Duodenal mucosa (tissue), 2 donors: Measurements from ENCODE around the gene PDAP1.

ENCODE experiments used
- H3K27ac ChIP-seq: one replicate; pipeline ENCODE4 v1.7.0; 2013; ENCODE audit warnings: low read depth, low read length
- H3K27me3 ChIP-seq, 2 donors: one replicate each; pipeline ENCODE4 v1.7.0; 2013; ENCODE audit warnings: low read length in 2 of 2, control low read depth in 1 of 2; ENCODE audit not compliant: insufficient read depth in 2 of 2, control insufficient read depth in 1 of 2
- H3K36me3 ChIP-seq, 2 donors: one replicate each; pipeline ENCODE4 v1.7.0; 2013; ENCODE audit warnings: low read length in 2 of 2, control low read depth in 1 of 2; ENCODE audit not compliant: insufficient read depth in 2 of 2, control insufficient read depth in 1 of 2
- H3K4me1 ChIP-seq, 2 donors: one replicate each; pipeline ENCODE4 v1.7.0; 2013; ENCODE audit warnings: low read length in 2 of 2, control low read depth in 1 of 2; ENCODE audit not compliant: insufficient read depth in 2 of 2, control insufficient read depth in 1 of 2
- H3K4me3 ChIP-seq, 2 donors: one replicate each; pipeline ENCODE4 v1.7.0; 2013; ENCODE audit warnings: low read length in 2 of 2, low read depth in 1 of 2
- H3K9ac ChIP-seq, 2 donors: one replicate each; pipeline ENCODE4 v1.7.0; 2013; ENCODE audit warnings: low read length in 2 of 2, low read depth in 1 of 2
- H3K9me3 ChIP-seq, 2 donors: one replicate each; pipeline ENCODE4 v1.7.0; 2013; ENCODE audit warnings: low read length in 2 of 2, control low read depth in 1 of 2; ENCODE audit not compliant: control insufficient read depth in 1 of 2

PDAP1 gene

DNA sequence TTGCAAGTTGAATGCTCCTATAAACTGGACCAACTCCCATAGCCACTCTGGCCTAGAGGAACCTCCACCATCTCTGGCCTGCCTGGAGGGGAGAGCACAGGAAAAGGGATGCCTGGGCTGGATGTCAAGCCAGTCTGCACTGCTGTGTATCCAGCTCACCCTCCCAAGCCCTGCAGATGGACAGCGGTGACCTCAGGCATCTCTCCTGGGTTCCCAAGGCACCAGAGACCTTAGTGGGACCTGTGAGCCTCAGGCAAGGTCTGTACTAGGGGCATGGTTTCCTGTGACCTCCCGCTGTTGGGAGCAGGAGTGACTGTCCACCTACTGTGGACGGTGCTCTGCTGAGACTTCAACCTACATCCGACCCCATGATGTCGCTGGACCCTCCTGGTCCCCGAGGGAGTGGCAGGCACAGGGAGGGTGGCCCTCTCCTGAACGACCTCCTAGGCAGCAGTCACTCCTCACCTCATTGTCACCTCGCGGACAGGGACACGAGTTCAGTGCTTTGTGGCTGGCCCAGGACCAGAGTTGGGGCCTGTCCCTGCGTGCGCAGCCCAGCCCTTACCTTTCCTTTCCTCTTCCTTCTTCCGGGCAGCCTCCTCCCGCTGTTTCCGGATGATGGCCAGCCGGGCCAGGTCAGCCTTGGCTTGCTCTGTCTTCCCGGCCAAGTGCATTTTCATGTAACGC is 11.0 kb downstream of the PDAP1 start:
- no peaks in the 10 kb centered on the region for H3K9me3 ChIP-seq
- peaks cover 8 to 11% of the 10 kb centered on the region in 2 donors for H3K4me1 ChIP-seq
- H3K27ac ChIP-seq: no peak overlapping the region
- H3K4me3 ChIP-seq: no peak overlapping the region
- H3K36me3 ChIP-seq: peaks cover 52 to 83% of the 10 kb centered on the region in 2 donors
- H3K9ac ChIP-seq: no peak overlapping the region
- H3K27me3 ChIP-seq: no peaks in the 10 kb centered on the region

DNA sequence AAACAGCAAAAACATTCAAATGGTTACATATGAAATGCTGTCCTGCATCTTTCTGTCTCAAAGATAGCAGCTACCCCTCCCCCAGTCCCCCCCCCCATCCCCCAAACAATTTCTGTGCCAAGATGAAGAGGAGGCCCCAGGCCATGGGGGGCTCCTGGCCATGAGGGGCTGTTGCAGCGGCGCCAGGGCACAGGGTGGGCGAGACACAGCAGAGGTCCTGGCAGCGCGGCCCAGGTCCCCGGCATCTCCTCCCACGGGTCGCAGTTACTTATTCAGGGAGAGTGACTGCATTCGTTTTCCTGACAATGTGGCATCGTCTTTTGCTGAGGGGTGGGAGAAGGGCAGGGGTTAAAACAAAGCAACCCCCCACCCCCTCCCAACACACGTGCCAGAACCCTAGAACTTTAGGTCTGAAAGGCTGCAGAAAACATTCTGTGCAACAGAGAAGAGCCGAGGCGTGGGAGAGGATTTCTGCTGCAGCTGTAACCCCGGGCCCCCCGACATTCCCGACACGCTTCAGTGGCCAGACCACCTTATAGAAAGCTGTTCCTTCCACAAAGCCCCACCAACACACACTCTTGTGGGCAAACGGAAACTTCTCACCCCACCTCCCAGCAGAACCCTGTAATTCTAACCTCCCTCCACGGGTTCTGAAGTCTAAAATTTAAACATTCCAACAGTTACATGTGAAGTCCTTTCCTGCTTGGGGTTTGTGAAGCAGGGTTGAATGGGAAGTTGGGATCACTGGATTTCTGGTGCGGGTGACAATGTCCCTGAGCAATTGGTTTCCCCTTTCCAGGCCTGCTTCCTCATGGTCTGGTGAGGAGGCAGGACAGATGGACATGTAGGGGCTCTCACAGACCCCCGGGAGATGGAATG is 11.7 kb downstream of the PDAP1 start:
- H3K27ac ChIP-seq: no peak overlapping the region
- H3K27me3 ChIP-seq: no peaks in the 10 kb centered on the region
- H3K36me3 ChIP-seq: peaks cover 52 to 80% of the 10 kb centered on the region in 2 donors
- H3K9ac ChIP-seq: no peak overlapping the region
- H3K9me3 ChIP-seq: no peaks in the 10 kb centered on the region
- H3K4me3 ChIP-seq: no peak overlapping the region
- H3K4me1 ChIP-seq: peaks cover 15 to 18% of the 10 kb centered on the region in 2 donors

DNA sequence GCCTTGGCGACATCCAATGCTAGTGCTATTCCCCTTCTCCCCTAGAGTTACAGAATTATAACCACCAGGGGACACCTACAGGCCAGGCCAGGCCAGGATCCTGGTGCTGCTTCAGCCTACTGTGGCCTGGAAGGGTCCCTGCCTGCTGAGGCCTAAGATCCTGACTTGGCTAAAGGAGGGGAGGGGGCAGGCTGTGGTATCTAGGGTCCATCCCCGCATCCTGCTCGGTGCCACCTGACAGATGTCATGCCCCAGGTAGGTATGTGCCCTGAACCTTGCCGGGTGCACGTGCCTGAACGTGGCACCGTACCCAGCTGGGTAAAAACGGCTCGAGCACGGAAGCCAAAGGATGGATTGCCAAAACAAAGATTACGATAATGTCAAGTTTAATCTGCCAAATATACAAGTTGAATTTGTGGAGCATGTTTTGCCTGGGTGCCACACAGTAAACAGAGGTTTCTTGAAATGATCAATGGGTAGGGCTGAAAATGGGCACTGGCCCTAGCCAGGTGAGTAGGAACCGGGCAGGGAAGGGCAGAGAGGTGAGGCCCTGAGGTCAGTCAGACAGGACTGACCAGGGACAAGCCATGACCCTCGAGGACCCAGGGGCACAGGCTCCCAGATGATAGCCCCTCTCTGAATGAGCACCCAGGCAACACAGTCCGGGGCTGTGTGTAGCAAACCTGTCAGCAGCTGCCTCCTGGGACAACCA is 12.6 kb downstream of the PDAP1 start:
- H3K27me3 ChIP-seq: no peaks in the 10 kb centered on the region
- peaks cover 54 to 80% of the 10 kb centered on the region in 2 donors for H3K36me3 ChIP-seq
- H3K9me3 ChIP-seq: no peaks in the 10 kb centered on the region
- H3K4me1 ChIP-seq: peaks cover 15 to 18% of the 10 kb centered on the region in 2 donors
- H3K27ac ChIP-seq: no peak overlapping the region
- no peak overlapping the region for H3K4me3 ChIP-seq
- no peak overlapping the region for H3K9ac ChIP-seq

DNA sequence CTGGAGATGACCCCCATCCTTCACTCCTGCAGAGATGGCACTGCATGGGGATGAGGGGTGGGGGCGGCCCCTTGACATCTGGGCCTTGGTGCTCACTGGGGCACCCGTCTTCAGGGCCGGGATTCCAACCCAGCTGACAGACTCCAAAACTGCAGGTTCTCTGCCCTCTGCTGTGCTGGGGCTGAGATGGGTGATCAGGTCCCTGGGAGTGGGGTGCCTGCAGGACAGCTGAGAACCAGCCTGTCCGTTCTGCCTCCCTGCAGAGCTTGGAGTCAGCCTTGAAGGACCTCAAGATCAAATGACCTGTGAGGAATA is 14.3 kb downstream of the PDAP1 start:
- peaks cover 47 to 80% of the 10 kb centered on the region in 2 donors for H3K36me3 ChIP-seq

DNA sequence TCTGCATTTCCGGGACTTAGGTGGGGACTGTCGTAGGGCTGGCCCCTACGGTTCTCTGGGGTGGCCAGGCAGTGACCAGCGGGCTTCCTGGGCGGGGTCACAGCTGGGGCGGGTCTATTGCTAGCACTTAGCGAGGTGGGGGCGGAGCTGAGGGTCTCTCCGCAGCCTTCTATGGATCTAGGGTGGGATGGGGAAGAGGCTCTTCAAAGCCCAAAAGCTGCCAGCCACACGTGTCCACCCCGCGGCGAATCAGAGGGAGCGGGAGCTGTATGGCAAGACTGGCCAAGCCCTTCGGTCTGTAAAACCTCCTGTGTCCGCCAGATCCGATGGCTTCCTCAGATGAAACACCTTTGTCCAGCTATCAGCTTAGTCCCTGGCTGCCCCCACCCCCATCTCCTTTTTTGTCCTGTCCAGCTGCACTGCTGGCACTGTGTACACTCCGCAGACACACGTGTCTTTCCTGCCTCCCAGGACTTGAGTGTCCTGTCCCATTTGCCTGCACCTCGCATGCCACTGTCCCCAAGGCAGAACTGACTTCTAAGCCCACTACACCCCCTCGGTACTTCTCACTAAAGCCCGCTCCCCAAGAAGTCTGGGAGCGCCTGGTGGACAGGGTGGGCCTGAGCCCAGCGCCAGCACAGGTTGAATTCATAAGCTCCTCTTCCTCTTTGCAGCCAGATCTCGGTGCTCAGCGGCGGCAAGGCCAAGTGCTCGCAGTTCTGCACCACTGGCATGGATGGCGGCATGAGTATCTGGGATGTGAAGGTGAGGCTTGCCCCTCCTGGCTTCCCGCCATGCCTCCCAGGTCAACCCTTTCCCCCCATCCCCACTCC is 14.8 kb downstream of the PDAP1 start:
- no peaks in the 10 kb centered on the region for H3K9me3 ChIP-seq
- H3K27ac ChIP-seq: no peak overlapping the region
- H3K27me3 ChIP-seq: no peaks in the 10 kb centered on the region
- peaks cover 47 to 77% of the 10 kb centered on the region in 2 donors for H3K36me3 ChIP-seq
- peaks cover 15 to 18% of the 10 kb centered on the region in 2 donors for H3K4me1 ChIP-seq
- H3K9ac ChIP-seq: peak overlapping the region; percentile 18 to 20
- peak overlapping the region; percentile 64 to 65 for H3K4me3 ChIP-seq

More for the DNA sequence above, 14.3 kb downstream of the PDAP1 start:
- Histone ChIP-seq H3K9ac (no peak overlapping the region), H3K9me3 (no peaks in the 10 kb centered on the region), H3K27me3 (no peaks in the 10 kb centered on the region), H3K4me1 (peaks cover 15 to 18% of the 10 kb centered on the region in 2 donors), H3K4me3 (no peak overlapping the region), H3K27ac (no peak overlapping the region)

DNA sequence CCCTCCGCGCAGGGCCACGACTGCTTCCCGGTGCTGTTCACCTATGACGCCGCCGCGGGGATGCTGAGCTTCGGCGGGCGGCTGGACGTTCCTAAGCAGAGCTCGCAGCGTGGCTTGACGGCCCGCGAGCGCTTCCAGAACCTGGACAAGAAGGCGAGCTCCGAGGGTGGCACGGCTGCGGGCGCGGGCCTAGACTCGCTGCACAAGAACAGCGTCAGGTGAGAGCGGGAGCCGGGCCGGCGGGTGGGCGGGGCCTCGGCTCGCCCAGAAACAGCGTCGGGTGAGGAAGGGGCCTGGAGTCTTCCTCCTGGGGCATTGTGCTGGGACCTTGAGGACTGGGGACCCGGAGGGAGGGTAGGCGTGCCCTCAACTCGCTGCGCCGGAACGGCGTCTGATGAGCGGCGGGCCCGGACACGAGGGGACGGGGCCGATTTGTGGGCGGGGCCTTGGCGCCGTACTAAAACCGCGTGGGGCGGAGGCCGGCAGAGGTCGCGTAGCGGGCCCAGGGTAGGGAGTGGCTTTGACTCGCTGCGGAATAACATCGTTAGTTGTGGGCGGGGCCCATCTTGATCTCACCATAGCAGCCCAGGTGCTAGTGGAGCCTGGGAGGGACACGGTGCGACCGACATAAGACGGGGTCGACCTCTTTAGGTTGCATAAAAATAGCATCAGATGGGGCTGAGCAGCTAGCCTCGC is 15.6 kb downstream of the PDAP1 start:
- H3K9ac ChIP-seq: peak overlapping the region; percentile 18 to 20
- H3K27me3 ChIP-seq: no peaks in the 10 kb centered on the region
- peak overlapping the region; percentile 64 to 65 for H3K4me3 ChIP-seq
- no peaks in the 10 kb centered on the region for H3K9me3 ChIP-seq
- peaks cover 15 to 18% of the 10 kb centered on the region in 2 donors for H3K4me1 ChIP-seq
- H3K36me3 ChIP-seq: peaks cover 48 to 77% of the 10 kb centered on the region in 2 donors
- no peak overlapping the region for H3K27ac ChIP-seq

DNA sequence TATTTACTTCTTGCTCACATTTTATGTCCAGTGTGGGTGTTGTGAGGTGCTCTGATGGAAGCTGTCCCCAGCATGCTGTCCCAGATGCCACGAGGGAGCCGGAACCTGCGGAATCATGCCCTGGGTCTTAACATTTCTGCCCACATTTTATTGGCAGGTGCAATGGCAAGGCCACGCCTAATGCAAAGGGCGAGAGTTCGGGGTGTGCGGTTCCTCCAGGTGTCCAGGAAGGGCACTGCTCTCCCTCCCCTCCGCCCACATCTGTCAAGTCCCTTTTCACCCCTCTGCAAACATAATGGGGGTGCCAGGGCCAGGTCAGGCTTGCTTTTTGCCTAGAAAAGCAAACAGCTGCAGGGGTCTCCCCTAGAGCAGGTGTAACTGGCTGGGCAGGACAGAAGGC is 16.4 kb downstream of the PDAP1 start:
- peak overlapping the region; percentile 64 to 65 for H3K4me3 ChIP-seq
- H3K27me3 ChIP-seq: no peaks in the 10 kb centered on the region
- peaks cover 44 to 75% of the 10 kb centered on the region in 2 donors for H3K36me3 ChIP-seq
- H3K4me1 ChIP-seq: peaks cover 15 to 18% of the 10 kb centered on the region in 2 donors
- H3K9ac ChIP-seq: peak overlapping the region; percentile 1 to 18
- H3K9me3 ChIP-seq: no peaks in the 10 kb centered on the region
- no peak overlapping the region for H3K27ac ChIP-seq

DNA sequence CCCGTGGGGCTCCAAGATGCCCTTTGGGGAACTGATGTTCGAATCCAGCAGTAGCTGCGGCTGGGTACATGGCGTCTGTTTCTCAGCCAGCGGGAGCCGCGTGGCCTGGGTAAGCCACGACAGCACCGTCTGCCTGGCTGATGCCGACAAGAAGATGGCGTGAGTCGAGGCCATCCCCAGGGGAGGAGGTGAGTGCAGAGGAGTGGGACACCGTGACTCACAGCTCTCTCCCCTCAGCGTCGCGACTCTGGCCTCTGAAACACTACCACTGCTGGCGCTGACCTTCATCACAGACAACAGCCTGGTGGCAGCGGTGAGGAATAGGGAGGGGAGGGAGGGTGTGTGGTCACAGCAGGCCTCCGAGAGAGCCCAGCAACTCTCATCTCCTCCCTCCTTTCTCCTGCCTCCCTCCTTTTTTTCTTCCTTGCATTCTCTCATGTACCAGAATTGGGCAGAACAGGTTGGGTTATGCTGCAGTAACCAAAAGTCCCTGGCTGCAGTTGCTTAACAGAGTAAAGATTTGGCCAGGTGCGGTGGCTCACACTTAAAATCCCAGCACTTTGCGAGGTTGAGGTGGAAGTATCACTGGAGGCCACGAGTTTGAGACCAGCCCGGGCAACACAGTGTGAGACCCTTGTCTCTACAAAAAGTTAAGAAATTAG is 17.3 kb downstream of the PDAP1 start:
- Histone ChIP-seq H3K4me3 (no peak overlapping the region), H3K27me3 (no peaks in the 10 kb centered on the region), H3K9me3 (no peaks in the 10 kb centered on the region), H3K36me3 (peaks cover 49 to 77% of the 10 kb centered on the region in 2 donors), H3K27ac (no peak overlapping the region), H3K9ac (no peak overlapping the region), H3K4me1 (peaks cover 15 to 18% of the 10 kb centered on the region in 2 donors)

DNA sequence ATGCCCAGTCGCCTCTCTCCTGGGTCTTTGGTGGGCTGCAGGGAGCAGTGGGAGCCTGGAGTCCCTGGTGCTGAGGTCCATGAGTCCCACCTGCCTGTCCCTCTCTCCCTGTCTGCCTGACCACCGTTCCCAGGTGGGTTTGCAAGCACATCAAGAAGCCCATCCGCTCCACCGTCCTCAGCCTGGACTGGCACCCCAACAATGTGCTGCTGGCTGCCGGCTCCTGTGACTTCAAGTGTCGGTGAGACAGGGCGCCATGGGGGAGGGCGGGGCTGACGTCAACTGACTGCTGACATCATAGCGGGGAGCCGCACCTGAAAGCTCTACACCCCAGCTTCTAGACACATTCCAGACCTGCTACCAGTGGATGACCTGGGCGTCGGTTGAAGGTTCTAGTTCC is 18.6 kb downstream of the PDAP1 start:
- Histone ChIP-seq H3K36me3 (peaks cover 40 to 64% of the 10 kb centered on the region in 2 donors), H3K27ac (no peak overlapping the region), H3K4me1 (peaks cover 15 to 18% of the 10 kb centered on the region in 2 donors), H3K4me3 (no peak overlapping the region), H3K27me3 (no peaks in the 10 kb centered on the region), H3K9me3 (no peaks in the 10 kb centered on the region), H3K9ac (no peak overlapping the region)
